GM18909 (cell line): ENCODE data around the gene PAPPA2.

ENCODE experiments used
- ATAC-seq: cut with Tn5 transposase; IDR thresholded peaks from one replicate; pipeline ENCODE4 v1.9.1; 2021; ENCODE audit warnings: mild to moderate bottlenecking; ENCODE audit not compliant: unreplicated experiment, poor library complexity

The PAPPA2 gene

DNA sequence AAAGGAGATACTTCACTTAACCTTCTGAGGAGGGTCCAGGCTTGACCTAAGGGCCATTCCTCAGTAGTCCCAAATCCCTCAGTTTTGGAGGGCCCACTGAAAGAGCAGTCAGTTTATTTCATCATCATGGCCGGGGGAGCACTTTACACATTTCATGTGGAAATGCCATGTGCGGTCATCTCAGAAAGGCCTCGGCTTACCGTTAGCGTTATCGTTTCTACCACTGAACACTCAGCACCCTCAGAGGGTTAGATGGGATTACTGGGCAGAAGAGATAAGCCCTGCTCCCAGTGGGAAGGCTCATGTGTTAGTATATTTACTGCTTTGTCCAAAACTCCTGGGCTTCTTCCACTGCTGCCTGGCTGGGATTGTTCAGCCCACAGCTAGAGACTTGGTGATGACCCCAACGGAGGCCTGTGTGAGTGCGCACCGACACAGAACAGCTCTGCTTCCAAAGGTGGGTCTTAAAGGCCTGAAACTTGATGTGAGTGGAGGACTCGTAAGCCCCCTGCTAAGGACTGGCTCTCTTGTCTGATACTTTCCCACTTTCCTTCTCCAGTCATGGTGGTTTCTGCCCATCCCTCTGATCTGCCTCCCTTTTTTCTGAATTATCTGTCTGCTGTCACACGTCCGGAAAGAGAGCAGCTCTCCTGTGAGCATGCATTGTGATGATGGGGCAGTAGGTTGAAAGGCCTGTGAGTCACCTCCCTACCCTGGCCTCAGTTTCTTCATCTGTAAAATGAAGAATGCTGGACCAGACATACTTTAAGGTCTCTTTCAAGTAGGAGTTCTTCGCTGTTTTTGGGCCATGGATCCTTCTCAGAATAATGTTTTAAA is 417.0 kb downstream of the PAPPA2 start:
- ATAC-seq = no peak

DNA sequence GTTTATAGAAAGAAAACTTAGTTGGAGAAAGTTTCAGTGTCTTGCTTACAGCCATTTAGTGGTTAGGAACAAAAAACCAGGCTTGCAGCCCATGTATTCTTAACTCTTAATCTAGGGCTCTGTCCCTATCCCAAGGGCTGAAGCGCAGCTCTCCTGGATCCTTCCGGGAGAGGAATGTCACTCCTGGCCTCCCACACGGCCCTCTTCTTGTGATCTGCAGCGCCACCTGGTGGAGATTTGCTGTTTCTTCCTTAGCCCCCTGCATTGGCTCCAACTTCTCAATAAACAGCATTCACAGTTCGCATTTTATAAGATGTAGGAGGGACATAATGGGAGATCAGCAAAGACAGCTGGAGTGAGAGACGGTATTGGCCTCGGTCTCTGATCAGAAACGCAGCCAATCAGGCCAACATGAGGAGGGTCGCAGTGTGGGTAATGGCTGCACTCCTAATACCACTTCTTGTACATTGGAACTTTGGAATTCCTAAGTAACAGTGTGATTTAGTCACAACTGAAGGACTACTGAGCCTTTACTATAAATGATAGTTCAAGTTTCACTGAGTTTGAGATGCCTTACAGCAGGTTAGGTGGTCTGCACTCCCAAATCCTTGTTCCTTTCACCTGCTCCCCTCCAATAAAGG is 418.1 kb downstream of the PAPPA2 start:
- peak; percentile 56 for ATAC-seq

DNA sequence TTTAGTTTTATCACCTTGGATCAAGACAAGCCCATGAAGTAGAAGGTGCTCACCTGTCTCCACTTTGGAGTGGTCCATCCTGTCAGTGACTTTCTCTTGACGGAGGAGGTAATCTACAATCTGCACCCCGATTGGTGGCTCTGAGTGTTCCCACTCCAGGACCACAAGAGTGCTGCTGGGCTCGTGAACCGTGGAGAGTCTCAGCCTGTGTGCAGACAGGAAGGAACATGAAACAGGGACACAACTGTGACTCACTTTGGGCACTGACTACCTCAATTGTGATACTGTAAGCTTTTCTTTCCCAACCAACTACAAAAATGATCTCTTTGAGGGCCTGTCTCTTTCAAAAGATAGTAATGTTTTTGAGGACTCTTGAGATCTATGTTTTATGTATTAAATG is 421.3 kb downstream of the PAPPA2 start:
- ATAC-seq = no peak

DNA sequence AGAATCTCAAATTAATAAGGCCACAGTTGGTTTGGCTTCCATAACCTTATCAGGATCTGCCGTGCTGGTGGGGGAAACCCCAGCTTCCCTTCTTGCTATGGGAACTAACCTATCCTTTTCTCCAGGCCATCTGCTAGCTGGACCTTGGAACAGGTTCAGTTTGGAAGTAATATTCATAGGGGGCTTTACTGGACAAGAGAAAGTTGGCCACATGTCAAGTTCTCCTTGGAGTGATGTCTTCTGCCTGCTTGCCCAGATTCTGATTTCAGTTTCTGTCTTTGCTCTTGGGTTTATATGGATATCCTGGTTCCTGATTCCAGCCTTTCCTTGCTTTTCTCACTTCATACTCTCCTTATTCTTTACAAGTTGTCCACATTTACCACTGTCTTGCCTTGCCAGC is 421.9 kb downstream of the PAPPA2 start:
- no peak for ATAC-seq

DNA sequence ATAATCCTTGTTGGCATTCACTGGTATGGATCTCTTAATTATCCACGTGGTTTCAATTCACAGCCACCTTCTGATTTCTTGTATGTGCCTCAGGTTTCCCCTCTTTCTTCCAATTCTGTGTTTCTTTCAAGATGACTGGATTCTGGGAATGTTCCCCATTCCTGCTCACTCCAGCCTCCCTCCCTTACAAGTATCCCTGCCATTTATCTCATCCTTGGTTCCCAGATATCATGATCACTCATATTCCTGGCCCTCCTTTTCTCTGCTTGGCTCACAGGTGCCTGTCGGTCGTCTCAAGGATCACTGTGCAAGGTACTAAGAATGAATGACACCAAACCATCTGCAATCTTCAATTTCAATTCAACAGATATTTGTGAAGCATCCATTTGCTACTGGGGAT is 422.4 kb downstream of the PAPPA2 start:
- ATAC-seq = no peak

GRCh38 chr1:176885751-176886150 is 422.8 kb downstream of the PAPPA2 start:
- ATAC-seq = no peak

- no peak for ATAC-seq
Observed at GRCh38 chr1:176888471-176889032, 425.6 kb downstream of the PAPPA2 start.

GRCh38 chr1:176893625-176894352 is 430.8 kb downstream of the PAPPA2 start:
- no peak for ATAC-seq

DNA sequence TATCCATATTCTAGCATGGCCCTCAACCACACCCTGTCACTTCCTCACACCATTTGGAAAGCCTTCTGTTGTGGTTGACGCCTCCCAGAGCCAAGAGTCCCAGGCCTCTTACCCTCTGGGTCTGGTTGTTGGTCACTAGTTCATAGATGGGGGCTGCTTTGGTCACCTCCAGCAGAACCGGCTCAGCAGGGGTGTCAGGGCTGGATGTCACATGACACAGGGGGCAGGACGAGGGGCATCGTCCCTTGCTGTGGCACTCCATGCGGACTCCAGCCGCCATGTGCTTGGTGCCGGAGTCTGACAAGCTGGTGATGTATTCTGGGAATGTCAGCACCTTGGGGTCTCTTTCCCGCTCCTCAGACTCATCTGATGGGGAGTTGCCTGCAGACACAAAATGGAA is 431.5 kb downstream of the PAPPA2 start:
- ATAC-seq = no peak
